Cardiac septum (tissue), 1 donor: ENCODE data around the gene SFT2D3. TPM values are rescaled to one million over a fixed set of nuclear protein-coding genes. Genes with fewer than 3 reads are reported as not detected.

Experiments
- DNase-seq: peaks from one replicate; pipeline ENCODE4 v3.0.0-alpha.2; 2020; ENCODE audit warnings: low spot score
- intact Hi-C: fragments of 100-400 bp; cut with DNase I; formaldehyde crosslinking; loops from one replicate; pipeline ENCODE4 v1.14.0; 2022
- total RNA-seq: library from RNA; stranded (reverse); fragmentation: NEBNext Ultra II Directional; extraction: Animal tissue kit (Norgen Biotek cat#: 25700); gene quantifications from one replicate; pipeline ENCODE4 v1.2.1, GENCODE V29; 2021
- donor health status: DM: no; HTN: no; CAD: no.

The SFT2D3 gene
- total RNA-seq, 1 donor from 2014 or later, result 3.1 TPM

DNA sequence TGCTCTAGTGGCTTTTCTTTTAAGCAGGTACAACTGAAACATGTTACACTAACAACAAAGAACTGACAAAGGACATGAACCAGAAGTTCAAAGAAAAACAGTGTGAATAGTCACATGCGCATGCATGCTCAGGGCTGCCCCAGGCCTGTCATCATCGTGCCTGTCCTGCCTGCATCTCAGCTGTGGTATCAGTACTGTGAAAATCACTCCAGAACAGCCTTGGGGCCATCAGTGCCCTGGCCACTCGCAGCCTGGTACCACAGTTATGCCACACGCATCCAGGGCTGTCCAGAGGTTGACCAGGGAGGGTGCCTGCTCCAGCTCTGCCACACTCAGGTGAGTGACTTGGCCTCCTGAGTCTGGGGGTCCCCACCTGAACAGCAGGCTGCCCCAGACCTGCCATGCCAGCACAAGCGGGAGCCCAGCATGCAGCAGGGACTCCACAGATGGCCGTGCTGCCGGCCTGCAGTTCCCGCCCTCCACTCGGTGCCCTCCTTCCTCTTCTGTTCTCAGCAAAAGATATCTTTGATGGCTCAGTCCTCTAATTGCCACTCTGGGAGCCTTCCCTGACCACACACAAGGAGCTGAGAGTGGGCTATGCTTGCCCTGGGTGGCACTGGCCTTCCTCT, 38.2 kb upstream of the SFT2D3 start:
- intact Hi-C loops, result no loop called here
- DNase-seq, result peak; percentile 72

DNA sequence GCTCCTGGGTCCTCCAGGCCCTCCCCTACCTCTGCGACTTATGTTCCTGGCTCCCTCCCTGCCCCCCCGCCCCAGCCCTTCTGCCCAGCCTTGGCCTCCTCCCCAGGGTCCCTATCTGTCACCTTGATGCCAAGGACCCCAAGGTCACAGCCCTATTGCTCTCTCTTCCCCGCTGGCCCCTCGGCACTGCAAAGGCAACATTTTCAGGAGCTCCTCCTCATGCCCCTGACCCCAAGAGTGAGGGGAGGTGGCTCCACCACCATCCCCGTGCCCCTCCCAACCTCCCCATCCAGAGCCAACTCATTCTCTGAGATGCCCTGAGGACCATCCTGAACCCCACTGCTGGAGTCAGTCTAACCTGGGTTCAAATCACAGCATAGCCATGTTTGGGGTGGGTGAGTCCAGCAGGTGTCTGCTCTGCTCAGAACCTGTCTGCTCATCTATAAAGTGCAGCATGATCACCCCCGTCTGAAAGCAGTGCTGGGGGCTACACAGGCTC, 37.7 kb upstream of the SFT2D3 start:
- no peak for DNase-seq
- intact Hi-C loops, result no loop called here

DNA sequence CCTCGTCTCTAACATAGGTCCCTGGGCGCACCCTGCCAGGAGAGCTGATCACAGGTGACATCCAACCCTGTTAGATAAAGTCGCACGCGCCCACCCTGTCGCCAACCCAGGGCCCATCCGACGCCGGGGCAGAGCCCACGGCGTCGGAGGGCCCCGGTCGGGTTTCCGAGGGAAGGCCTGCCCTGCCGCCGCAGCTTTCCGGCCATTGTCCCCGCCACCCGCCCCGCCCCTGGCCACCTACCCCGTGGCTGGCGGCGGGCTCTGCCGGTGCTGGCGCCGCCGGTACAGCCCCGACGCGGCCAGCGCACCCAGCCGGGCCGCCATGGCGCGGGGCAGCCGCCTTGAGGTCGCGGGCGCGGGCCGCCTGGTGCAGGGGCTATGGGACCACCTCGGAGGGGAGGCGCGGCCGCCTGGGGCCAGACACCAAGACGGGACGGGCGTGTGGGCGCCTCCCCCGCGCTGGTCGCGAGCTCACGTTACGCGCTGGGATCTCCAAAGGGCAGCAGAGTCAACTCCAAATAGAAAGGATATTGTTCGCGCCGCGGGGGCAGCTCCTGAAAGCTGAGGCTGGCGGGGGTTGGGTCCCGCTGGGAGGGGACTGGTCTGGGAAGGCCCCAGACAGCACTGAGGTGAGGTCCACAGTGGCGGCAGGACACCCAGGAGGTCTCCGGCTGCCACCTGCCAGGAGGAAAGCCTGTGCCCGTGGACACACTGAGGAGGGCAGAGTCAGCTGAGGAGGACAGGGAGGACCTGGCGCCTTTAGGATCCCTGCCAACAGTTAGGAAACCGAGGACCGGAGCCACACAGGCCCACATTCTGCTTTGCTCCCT, 37.0 kb upstream of the SFT2D3 start:
- intact Hi-C loops, result no loop called here
- DNase-seq, result peak; percentile 85

DNA sequence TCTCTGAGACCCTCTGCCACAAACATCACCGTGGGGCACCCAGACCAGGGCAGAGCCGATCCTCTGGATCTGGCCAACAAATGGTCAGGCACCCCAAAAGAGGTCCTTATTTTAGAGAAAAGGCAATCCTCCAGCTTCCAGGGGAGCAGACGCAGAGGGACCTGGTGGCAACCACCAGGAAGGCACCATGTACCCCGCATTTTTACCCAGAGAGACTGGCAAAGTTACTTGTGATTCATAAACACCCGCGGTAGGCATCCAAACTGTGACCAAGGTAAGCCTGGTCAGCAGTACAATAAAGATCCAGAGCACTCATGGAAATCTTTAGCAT, 36.4 kb upstream of the SFT2D3 start:
- no peak for DNase-seq
- intact Hi-C loops, result no loop called here

DNA sequence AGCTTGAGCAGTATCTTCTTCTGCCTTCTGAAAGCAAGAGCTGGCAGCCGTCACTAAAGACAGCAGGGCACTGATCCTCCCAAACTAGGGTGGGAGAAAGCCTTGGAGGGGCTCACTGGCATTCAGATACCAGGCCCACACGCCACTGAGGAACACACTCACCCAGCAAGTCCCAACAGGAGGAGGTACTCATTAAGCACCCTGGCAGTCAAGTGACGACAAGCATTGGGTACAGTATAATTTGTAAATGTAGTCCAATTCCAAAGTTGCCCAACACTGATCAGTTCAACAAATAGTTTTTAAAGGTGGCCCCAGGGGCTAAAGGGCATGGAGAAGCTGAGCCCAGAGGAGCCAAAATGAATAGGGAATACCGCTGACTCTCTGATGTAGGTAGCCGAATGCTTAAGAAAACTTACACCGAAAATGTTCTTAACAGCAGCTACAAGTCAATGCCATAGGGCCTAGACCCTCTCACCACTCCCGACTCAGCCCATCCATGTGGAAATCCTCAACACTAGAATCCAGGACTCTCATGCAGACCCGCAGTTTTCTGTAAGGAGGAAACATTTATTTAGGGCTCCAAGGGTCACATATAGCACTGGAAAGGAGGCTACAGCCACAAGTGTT, 35.9 kb upstream of the SFT2D3 start:
- intact Hi-C loops, result no loop called here
- no peak for DNase-seq

DNA sequence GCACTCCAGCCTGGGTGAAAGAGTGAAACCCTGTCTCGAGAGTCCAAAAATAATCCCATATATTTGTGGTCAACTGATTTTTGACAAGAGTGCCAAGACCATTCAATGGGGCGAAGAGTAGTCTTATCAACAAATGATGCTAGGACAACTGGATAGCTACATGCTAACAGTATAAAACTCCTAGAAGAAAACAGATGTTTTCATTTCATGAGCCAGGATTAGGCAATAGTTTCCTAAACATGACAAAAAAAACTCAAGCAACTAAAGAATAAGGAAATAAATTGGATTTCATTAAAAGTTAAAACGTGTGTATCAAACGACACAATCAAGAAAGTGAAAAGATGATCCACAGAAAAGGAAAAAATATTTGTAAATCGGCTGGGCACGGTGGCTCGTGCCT, 32.2 kb upstream of the SFT2D3 start:
- intact Hi-C loops, result no loop called here
- DNase-seq, result no peak

DNA sequence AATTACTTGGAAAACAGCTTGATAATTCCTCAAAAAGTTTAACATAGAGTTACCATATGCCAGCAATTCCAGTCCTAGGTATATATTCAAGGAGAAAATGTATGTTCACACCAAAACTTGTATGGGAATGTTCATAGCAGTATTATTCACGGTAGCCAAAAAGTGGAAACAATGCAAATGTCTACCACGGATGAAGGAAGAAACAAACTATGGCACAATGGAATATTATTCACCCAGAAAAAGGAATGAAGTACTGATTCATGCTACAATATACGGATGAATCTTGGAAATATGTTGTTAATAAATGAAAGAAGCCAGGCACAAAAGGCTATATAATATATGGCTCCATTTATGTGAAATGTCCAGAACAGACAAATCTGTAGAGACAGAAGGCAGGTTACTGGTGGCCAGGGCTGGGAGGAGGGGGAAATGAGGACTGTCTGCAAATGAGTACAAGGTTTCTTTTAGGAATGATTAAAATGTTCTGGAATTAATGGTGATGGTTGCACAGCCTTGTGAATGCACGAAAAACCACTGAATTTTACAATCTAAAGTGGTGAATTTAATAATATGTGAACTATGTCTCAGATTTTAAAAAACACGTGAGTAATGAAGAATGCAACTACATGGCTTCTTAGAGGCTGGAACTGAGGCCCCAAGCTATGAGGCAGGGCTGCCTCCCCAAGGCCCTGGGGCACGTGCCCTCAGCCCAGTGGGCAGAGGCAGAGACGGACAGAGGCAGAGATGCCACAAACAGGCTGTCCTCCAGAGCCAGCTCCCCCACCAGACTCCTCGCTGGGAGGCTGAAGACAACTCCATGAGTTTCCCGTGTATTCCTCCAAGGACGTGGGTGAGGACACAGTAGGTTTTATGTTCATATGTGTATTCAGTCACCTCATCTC, 31.0 kb upstream of the SFT2D3 start:
- intact Hi-C loops, result loop anchor here (10.0 kb wide), 1 partner anchor 266 kb away; no protein-coding TSS in a partner anchor
- DNase-seq, result no peak

DNA sequence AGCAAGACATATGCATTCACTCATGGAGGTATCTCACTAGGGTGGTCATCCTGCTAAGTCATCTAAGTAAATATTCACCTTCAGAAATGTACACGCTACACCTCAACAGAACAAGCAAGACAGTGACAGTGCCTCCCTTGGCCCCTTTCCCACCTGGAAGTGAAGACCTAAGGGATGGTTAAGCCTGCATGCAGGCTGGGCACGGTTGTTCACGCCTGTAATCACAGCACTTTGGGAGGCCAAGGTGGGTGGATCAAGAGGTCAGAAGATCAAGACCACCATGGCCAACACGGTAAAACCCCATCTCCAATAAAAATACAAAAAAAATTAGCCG, 30.4 kb upstream of the SFT2D3 start:
- intact Hi-C loops, result loop anchor here (10.0 kb wide), 1 partner anchor 266 kb away; no protein-coding TSS in a partner anchor
- no peak for DNase-seq

DNA sequence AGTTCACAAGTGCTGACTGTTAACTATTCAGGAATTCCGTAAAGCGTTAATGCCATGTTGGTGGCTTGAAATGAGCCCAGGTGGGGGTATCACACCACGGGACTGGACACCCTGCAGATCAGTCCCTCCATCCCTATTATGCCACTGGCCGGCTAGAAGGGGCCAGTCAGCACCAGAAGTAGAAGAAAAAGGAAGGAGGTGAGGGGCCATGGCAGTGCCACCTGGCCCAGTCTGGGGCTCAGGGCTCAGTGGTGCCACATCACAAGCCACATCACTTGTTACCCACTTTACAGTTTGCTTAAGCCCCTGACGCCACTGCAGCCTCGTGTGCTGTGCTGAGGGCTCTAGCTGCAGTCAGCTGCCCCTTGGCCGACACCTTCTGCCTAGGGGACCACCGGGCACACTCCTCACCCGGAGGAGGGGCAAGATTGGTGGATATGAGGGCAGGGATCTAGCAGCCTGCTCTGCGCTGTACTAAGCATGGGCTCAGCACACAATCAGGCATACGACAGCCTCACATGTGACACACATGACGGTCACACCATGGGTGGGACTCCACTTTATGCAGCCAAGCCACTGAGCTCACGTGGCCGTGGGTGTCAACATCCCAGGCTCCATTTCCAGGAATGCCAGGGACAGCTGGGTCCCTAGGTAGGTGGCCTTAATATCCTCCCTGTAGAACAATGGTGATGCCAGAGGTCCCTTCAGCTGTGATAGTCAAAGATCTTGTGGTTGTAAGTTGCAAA, 29.6 kb upstream of the SFT2D3 start:
- DNase-seq, result no peak
- intact Hi-C loops, result loop anchor here (2.0 to 10.0 kb wide), 2 partner anchors 15 to 267 kb away; no protein-coding TSS in a partner anchor

DNA sequence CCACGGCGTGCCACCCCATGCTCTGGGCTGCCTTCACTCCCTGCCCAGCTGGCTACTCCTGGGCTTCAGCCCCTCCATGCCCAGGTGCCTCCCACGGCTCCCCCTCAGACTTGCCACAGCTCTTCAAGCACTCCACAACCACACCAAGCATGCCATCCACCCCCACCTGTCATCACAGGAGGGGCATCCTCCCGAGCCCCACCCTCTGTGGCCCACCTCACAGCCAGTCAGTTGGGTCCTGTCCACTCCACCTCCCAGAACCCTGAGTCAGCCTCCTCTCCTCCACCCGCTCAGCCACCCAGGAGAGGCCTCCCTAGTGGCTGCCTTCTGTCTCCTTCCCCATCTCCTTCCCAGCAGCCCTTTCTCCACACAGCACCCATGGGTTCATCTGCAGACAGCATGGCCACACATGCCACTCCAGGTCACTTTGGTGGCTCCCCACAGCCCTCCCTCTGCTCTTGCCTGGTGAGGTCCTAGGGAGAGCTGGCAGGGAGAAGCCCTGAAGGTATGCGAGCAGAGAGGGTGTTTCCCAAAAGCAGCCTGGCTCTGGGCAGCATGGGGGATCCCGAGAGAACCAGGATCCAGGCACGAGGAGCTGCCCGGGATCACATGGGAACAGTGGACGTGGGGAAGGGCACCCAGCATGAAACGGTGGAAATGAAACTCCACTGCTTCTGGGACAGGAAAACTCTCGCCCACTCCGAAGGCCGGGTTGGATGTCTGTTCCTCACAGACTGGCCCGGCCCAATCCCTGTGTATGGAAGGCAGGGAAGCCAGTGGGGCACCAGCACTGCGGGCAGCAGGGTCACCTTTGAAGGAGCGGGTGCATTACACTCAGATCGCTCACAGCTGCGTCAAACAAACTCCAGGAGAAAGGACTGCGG, 28.7 kb upstream of the SFT2D3 start:
- no peak for DNase-seq
- intact Hi-C loops, result loop anchor here (2.0 to 10.0 kb wide), 2 partner anchors 16 to 268 kb away; no protein-coding TSS in a partner anchor

DNA sequence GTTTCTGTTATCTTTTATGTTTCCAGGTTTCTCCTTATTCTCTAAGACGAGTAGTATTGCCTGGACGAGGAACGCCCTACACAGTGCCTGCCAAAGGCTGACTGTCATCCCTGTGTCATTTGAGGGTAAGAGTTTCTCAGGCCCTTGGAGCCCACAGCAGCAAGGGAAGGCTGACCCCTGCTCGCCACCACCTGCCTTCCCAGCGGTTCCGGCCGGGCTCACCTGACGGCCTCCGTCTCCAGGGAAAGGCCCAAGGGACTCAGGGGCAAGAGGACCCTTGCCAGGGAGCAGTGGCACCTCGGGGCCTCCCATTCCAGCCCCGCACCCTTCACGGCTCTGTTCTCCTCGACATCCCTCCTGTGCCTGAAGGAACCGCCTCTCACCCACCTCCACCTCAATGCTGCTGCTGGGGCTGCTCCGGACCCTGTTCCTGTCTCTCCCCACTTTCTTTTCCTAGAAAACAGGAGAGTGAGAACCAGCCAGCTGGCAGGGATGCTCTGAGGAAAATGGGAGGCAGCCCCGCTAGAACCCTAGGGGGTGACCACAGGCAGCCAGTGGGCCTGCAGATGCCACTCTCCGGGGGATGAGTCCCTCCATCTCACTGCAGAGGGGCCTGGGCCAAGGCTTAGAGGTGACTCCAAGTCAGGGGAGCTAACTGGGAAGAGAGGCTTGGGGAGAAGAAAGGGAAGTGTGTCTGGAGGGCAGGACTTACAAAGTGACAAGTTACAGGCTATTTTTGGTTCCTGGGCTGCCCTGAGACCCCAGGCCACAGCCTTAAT, 27.8 kb upstream of the SFT2D3 start:
- no peak for DNase-seq
- intact Hi-C loops, result loop anchor here (2.0 to 10.0 kb wide), 2 partner anchors 17 to 269 kb away; no protein-coding TSS in a partner anchor

DNA sequence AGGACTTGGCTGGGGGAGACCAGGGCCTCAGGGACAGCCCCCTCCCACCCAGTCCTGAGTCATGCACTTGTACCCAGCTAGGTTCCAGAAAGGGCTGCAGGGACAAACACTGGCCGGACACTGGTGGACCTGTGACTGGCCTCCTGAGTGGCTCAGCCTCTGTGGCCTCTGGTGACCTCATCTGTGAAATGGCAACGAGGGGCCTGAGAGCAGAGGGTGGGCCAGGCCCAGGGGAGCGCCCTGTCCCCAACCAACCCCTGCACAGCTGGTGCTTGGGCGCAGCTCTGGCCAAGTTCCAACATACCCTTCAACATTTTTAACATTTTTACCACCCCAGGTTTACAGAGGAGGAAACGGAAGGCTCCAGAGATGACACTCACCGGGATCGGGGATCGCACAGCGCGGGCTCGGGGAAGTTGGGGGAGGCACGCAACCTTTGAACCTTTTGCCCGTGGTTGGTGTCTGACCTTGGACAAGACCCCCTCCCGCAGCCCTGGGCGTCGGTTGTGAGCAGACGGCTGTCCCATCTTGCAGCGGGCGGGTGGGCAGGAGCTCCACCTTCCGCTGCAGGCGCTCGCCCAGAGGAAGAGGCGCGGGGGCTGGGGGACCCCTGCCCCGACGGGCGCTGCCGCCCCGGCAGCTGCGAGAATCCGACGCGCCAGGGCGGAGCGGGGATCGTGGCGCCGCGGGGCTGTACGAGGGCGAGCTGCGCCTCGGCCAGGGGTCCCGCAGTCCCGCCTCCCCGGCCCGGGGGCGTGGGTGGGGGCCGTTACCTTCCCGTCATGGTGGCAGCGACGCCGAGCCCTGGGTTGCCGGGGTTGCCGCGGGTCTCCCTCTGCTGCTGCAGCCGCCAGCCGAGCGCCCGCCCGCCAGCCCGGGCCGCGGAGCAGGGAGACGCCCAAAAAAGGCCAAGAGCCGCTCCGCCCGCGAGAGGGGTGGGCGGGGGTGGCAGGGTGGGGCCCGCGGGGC, 26.8 kb upstream of the SFT2D3 start:
- intact Hi-C loops, result loop anchor here (10.0 kb wide), 1 partner anchor 270 kb away; no protein-coding TSS in a partner anchor
- peak; percentile 71 for DNase-seq

DNA sequence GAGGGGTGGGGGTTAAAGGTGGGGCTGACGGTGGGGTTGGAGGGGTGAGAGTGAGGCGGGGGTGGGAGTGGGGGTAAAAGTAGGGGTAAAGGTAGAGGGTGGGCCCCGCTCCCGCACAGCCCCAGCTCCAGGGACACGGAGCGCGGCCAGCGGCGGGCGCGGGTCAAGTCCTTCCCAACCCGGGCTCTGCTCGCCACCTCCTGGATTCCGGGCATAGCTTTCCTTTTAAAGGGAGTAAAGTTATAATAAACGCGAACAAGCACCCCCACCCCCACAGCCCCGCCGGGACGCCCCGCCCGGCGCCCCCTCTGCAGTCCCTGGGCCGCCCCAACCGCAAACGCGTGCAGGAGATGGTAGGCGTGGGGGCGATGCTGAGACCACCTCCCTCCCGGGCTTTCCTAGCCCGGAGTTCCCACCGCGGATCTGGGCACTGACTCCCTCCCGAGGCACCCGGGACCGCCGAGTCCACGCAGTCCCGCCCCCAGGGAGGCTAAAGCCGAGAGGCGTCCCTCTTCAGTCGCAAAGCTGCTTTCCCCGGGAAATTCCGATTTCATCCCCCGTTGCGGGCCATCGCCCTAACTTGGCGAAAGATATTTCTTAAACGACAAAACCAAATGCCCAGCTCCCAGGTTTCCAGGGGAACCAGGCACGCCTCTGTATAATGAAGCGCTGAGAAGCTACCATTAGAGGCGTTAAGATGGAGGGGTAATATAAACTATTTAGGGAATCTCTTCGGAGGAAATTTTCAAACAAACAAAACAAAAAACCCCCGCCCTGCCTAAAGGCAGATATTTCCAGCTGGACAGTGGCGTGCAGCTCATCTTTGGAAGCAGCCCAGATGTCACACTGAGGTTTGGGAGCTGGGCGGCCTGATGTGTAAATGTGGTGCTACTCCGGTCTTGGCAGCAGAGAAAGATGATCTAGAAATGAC, 25.7 kb upstream of the SFT2D3 start, which contains the start of gene LIMS2:
Gene LIMS2 (minus strand): TSS at position 200 of the 931 bp plus-strand sequence. CDS start 506 bp downstream, outside the sequence.
- DNase-seq, result no peak
- intact Hi-C loops, result loop anchor here (10.0 kb wide), 1 partner anchor 271 kb away; no protein-coding TSS in a partner anchor

DNA sequence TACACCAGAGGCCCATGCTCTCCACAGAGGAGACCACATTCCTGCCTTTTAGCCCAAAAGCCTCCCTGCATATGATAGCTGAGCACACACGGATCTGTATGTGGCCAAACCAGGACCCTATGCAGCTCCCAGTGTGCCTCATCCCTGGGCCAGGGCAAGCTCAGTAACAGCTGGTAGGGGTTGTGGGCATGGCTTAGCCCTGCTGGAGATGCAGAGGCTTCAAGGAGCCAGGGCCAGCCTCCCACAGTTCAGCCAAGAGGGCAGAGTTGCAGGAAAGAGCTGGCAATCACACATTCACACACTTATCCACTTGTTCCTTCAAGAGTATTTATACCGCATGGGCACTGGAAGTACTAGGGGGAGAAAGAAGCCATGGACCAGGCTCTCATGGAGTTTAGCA, 24.4 kb upstream of the SFT2D3 start:
- intact Hi-C loops, result loop anchor here (10.0 kb wide), 1 partner anchor 272 kb away; no protein-coding TSS in a partner anchor

More for the DNA sequence above, 24.4 kb upstream of the SFT2D3 start:
- DNase-seq, result no peak
